Ovary (tissue), 9 donors: ENCODE measurements around the gene AQP5. TPM values are rescaled to one million over a fixed set of nuclear protein-coding genes. Genes with fewer than 3 reads are reported as not detected.

ENCODE experiments used
- DNase-seq, 5 donors: peaks; one replicate each; pipeline ENCODE4 v3.0.0-alpha.2; 2019 to 2020
- H3K27ac ChIP-seq, 2 donors: fragments of 200-600 bp; one replicate each; pipeline versions ENCODE4 v1.5.1 to v1.8.0; 2019 to 2022
- H3K27me3 ChIP-seq: fragments of 200-600 bp; one replicate; pipeline ENCODE4 v1.8.0; 2022
- H3K36me3 ChIP-seq: fragments of 200-600 bp; sonication (generic); one replicate; pipeline ENCODE4 v1.5.1; 2019
- H3K4me1 ChIP-seq: one replicate; pipeline ENCODE4 v1.8.1; 2013; ENCODE audit warnings: mild to moderate bottlenecking, moderate library complexity; ENCODE audit not compliant: insufficient read depth
- H3K4me3 ChIP-seq: fragments of 200-600 bp; sonication (generic); one replicate; pipeline ENCODE4 v1.5.1; 2017
- H3K9me3 ChIP-seq, 2 donors: fragments of 200-600 bp in 1 of 2; sonication (generic) in 1 of 2; one replicate each; pipeline versions ENCODE4 v1.5.1 to v1.8.1; 2013 to 2019; ENCODE audit warnings: mild to moderate bottlenecking in 1 of 2, moderate library complexity in 1 of 2
- EP300 ChIP-seq: sonication (generic); formaldehyde crosslinking; IDR thresholded peaks from one replicate; pipeline ENCODE4 v1.6.1; 2017; ENCODE audit warnings: antibody characterized with exemption
- POLR2A ChIP-seq: fragments of 450-650 bp; IDR thresholded peaks from one replicate; pipeline ENCODE4 v1.6.1; 2017; ENCODE audit warnings: antibody characterized with exemption, mild to moderate bottlenecking, moderate library complexity
- WGBS, 3 donors: extraction: QIAGEN DNeasy Blood & Tissue Kit in 1 of 3; methylation state at CpG; one replicate each; pipeline versions ENCODE4 v1.1.5 to v1.1.7; 2013 to 2017; 5-methylcytosine and 5-hydroxymethylcytosine counted together
- intact Hi-C, 4 donors: fragments of 100-400 bp; cut with DNase I; formaldehyde crosslinking; loops; one replicate each; pipeline versions ENCODE4 v1.11.0 to v1.15.1; 2022 to 2023
- polyA plus RNA-seq, 2 donors: library from polyadenylated mRNA; stranded (reverse); fragments of 200-250 nt in 1 of 2; fragments of 350-450 nt in 1 of 2; fragmentation: Illumina TruSeq in 1 of 2; extraction: RNeasy Lipid Tissue Mini Kit (QIAGEN cat#74804) in 1 of 2; gene quantifications; one replicate each; pipeline ENCODE4 v1.2.3, GENCODE V29; 2013 to 2014
- total RNA-seq, 7 donors: library from RNA; depleted of rRNA in 2 of 7; stranded (reverse); fragments of >200 nt in 2 of 7; fragmentation: NEBNext Ultra II Directional in 3 of 7; extraction: Animal tissue kit (Norgen Biotek cat#: 25700) in 3 of 7; gene quantifications; one replicate each; pipeline versions ENCODE4 v1.1.0 to v1.2.4, GENCODE V29; 2016 to 2023
- TF ChIP-seq, protein P1 (sequence below), 3 donors: fragments of 450-650 bp in 2 of 3; fragments of 200-600 bp in 1 of 3; IDR thresholded peaks; one replicate each; pipeline versions ENCODE4 v1.5.1 to v1.8.0; 2016 to 2022; ENCODE audit warnings: antibody characterized with exemption in 3 of 3, mild to moderate bottlenecking in 1 of 3
- donor health status: DM: no; HTN: no; CAD: no; lungs with moderate emphysema.
- donor health status: DM: no; HTN: no; CAD: no.
- donor health status: Bipolar disorder and iron deficiency.
- donor health status: DM: yes; HTN: yes; CAD: no.
- donor health status: DM: no; HTN: no; CAD: no.
- donor health status: DM: yes; HTN: yes; CAD: no.

Gene AQP5
- total and polyA plus RNA-seq, 9 donors: 0.12 to 0.92 (median 0.50) TPM; not detected in 4

DNA sequence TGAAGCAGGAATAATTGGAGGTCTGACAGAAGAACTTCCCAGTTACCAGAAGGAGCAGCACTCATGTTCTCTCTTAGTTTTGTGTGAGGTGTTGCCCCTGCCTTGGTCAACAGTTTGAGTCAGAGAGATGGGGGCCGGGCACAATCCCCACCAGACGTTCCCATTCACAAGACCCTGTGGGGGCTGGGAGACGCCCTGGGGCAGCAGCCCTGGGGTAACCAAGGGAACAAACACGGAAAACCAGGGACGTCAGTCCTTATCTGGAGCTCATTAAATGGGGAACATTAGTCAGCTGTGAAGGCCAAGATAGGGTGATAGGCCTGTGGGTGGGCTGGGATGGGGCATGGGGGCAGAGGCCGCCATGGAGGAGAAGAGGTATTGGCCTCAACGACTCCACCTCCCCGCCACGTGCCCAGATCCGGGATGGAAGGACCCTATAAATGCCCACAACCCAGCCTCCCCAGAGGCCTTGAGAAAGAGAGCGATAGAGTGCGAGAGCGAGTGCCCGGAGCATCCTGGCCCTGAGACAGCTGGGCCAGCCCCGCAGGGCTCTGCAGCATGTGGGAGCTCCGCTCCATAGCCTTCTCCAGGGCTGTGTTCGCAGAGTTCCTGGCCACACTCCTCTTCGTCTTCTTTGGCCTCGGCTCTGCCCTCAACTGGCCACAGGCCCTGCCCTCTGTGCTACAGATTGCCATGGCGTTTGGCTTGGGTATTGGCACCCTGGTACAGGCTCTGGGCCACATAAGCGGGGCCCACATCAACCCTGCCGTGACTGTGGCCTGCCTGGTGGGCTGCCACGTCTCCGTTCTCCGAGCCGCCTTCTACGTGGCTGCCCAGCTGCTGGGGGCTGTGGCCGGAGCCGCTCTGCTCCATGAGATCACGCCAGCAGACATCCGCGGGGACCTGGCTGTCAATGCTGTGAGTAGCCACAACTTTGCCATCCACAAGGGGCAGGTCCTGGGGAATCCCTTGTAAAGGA is 11.1 kb upstream of the AQP5 start, which contains the start of gene AQP2:
Gene AQP2 (plus strand): TSS at position 465 of the 979 bp plus-strand sequence. CDS start 94 bp downstream, at position 559.
- 80 to 82% (median 82%) methylated on average over 32 of the region's 32 CpGs for WGBS, 3 donors
- H3K27me3 ChIP-seq: no peaks in the 10 kb centered on the region
- H3K4me1 ChIP-seq: no peaks in the 10 kb centered on the region
- no peak within 1 kb of the TSS for H3K27ac ChIP-seq
- H3K4me3 ChIP-seq: no peak within 1 kb of the TSS
- TF ChIP-seq, protein P1, sequence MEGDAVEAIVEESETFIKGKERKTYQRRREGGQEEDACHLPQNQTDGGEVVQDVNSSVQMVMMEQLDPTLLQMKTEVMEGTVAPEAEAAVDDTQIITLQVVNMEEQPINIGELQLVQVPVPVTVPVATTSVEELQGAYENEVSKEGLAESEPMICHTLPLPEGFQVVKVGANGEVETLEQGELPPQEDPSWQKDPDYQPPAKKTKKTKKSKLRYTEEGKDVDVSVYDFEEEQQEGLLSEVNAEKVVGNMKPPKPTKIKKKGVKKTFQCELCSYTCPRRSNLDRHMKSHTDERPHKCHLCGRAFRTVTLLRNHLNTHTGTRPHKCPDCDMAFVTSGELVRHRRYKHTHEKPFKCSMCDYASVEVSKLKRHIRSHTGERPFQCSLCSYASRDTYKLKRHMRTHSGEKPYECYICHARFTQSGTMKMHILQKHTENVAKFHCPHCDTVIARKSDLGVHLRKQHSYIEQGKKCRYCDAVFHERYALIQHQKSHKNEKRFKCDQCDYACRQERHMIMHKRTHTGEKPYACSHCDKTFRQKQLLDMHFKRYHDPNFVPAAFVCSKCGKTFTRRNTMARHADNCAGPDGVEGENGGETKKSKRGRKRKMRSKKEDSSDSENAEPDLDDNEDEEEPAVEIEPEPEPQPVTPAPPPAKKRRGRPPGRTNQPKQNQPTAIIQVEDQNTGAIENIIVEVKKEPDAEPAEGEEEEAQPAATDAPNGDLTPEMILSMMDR (IDR thresholded peaks at IDR 0.05): no peak
- TF ChIP-seq EP300: no peak
- TF ChIP-seq POLR2A: no peak
- no peaks in the 10 kb centered on the region for H3K36me3 ChIP-seq
- peak in 2 of 5 donors; percentile 2 to 28 for DNase-seq
- H3K9me3 ChIP-seq: no peaks in the 10 kb centered on the region
- intact Hi-C loops: no loop called here

DNA sequence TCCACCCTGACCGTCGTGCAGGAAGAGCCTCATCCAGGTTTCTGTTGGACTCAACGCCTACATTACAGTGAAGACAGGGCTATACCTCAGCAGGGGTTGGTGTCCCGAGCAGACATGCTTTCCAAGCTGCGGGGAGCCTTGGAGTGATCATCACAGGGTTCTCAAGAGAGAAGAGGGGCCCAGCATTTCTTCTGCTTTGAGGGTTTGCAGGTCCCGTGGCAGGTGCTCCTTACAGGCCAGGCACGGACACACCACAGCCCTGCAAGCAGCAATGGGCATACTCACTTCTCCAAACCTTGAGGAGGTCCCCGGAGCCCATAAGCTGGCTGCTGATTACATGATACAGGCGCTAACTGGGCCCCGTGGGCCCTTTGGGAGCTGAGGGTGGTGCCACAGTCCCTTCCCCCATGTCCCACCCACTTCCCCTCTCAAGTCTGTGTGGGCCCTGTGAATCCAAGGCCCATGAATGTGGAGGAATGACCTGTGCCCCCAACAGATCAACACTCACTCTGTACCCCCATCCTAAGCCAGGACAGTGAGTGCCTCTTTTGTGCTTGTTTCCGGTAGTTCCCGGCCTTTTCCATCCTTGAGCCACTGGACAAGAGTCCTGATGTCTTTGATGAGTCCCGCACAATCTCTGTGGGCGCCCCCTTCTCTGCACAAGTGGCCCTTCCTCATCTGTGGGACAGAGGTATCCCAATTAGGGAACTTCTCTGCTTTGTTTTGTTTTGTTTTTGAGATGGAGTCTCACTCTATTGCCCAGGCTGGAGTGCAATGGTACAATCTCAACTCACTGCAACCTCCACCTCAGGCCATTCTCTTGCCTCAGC is 10.0 kb upstream of the AQP5 start:
- DNase-seq: peak in 1 of 5 donors; percentile 17
- intact Hi-C loops: no loop called here
- Histone ChIP-seq H3K4me1 (no peaks in the 10 kb centered on the region), H3K9me3 (no peaks in the 10 kb centered on the region), H3K27me3 (no peaks in the 10 kb centered on the region), H3K27ac (no peak overlapping the region), H3K4me3 (no peak overlapping the region), H3K36me3 (no peaks in the 10 kb centered on the region)
- WGBS, 3 donors: 81 to 85% (median 82%) methylated on average over 14 of the region's 14 CpGs
- TF ChIP-seq, protein P1 (IDR thresholded peaks at IDR 0.05): no peak
- TF ChIP-seq EP300: no peak
- TF ChIP-seq POLR2A: no peak

DNA sequence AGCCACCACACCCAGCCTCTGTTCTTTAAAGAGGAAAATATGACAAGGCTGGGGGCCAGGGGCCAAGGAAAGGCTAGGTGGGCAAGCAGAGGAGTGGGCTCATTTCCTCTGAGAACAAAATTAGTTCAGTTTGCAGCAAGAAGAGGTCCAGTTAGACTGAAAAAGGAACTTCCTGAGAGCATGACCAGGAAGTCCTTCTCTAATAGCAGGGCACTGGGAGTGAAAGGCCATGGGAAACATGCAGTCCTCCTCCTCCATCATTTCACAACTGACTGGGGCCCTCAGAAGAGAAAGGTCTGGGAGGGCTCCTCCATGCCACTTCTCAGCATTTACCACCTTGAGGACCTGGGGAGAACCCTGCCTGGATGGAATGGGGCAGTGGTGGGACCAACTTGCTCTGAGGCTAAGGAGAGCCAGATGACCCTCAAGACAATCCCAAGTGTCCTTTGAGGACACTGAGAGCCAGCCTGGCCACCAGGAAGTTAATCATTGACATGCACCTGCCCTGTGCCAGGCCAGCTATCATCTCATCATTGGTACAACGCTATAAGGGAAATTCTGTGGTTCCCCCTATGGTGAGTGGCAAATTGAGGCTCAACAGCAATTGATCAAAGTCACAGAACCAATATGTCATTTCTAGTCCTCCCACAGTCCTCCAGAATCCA is 9.1 kb upstream of the AQP5 start:
- Histone ChIP-seq H3K36me3 (no peaks in the 10 kb centered on the region), H3K27me3 (no peaks in the 10 kb centered on the region), H3K9me3 (no peaks in the 10 kb centered on the region), H3K4me1 (no peaks in the 10 kb centered on the region), H3K27ac (no peak overlapping the region), H3K4me3 (no peak overlapping the region)
- TF ChIP-seq EP300 (no peak), POLR2A (no peak)
- TF ChIP-seq, protein P1 (IDR thresholded peaks at IDR 0.05): no peak
- 88 to 100% (median 95%) methylated on average over 1 of the region's 1 CpG for WGBS, 3 donors
- intact Hi-C loops: no loop called here
- peak in 1 of 5 donors; percentile 12 for DNase-seq

DNA sequence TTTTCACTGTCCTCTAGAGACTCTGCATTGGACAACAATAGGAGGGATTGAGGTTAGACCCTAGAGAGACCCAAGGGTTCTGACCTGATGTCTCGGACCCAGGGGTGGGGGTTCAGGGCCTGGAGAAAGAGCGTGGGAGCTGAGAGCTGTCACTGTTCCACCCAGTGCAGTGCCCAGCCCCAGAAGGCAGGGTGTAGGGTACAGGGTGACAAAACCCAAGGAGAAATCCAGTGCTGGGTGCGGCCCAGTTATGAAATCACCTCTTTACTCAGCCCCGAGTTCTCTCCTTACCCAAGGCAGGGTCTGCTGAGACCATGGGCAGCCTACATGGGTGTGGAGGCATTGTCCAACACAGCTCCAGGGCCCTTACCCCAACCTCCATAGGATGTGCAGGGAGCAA is 8.5 kb upstream of the AQP5 start:
- no peak overlapping the region for H3K27ac ChIP-seq
- no peaks in the 10 kb centered on the region for H3K36me3 ChIP-seq
- intact Hi-C loops: no loop called here
- 91 to 94% (median 94%) methylated on average over 4 of the region's 4 CpGs for WGBS, 3 donors
- H3K4me1 ChIP-seq: no peaks in the 10 kb centered on the region
- no peak overlapping the region for H3K4me3 ChIP-seq
- peak in 1 of 5 donors; percentile 13 for DNase-seq
- TF ChIP-seq POLR2A: no peak
- TF ChIP-seq EP300: no peak
- TF ChIP-seq, protein P1 (IDR thresholded peaks at IDR 0.05): no peak
- H3K27me3 ChIP-seq: no peaks in the 10 kb centered on the region
- no peaks in the 10 kb centered on the region for H3K9me3 ChIP-seq
